ENCODE measurements around the gene PLA2G10.
"Not testable (repeated sequence)": the region's sequence is repeated elsewhere in the genome, so short reads cannot be mapped to it uniquely, and the experiment has no call there.

Gene PLA2G10, protein sequence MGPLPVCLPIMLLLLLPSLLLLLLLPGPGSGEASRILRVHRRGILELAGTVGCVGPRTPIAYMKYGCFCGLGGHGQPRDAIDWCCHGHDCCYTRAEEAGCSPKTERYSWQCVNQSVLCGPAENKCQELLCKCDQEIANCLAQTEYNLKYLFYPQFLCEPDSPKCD

DNA sequence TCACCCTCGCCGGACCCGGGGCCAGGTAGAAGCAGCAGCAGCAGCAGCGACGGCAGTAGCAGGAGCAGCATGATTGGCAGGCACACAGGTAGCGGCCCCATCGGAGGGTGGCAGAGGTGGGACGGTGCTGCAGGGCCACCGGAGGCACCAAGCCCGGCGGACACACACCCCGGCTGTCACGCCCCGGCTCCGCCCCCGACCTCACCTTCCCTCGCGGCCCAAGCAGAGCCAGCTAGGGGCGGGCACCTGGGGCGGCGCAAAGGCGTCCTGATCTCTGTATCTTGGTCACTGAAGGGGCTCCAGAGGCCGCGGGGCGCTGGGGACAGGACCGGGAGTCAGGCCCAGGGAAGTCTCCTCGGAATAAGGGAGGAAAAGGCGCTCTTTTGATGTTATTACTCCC is at the start of gene PLA2G10:
Gene PLA2G10, minus strand, starts transcription at position 180 of the 400 bp plus-strand sequence. Its CDS starts 79 bp downstream, at position 101.
- not testable (repeated sequence) for DNase-seq (ENCODE audit: low spot score)

DNA sequence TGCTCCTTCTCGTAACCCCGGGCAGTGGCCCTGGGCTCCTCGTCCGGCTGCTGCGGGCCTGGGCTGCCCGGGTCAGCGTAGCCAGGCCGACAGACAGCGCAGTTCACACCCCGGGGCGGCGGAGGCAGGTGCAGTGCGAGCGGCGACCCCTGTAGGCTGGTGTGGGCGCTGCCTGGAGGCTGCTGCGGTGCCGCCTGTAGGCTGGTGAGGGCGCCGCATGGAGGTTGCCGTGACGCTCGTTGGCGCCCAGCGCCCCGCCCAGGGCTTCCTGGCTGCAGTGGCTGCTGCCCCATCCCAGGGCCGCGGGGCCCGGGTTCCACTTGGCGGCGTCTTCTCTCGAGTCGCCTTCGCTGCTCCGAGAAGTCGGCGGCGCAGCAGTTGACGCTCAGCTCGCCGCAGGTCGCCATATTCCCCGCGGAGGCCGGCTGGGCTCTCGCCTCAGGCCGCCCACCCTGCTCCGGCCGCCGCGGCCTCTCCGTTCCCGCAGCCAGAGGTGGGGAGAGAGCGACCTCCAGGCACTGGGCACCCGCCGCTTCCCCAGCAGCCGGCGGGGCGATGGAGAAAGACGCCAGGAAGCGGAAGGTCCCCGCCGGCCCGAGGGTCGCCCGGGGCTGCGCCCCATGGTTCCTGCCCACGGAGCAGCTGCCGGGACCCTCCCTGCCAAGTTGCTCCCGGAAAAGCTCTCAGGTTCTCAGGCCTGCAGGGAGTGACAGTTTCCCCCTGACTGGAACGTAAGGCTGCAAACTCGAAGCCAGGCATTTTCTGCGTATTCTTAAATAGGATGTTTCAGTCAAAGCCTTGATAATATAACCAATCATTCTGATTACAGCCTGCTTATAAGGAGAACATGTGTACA is 48.4 kb upstream of the PLA2G10 start, which contains the start of gene NPIPA2:
Gene NPIPA2, plus strand, starts transcription at position 261 of the 856 bp plus-strand sequence. CDS start 5,533 bp downstream, outside the sequence.
- not testable (repeated sequence) for DNase-seq (ENCODE audit: low spot score)

DNA sequence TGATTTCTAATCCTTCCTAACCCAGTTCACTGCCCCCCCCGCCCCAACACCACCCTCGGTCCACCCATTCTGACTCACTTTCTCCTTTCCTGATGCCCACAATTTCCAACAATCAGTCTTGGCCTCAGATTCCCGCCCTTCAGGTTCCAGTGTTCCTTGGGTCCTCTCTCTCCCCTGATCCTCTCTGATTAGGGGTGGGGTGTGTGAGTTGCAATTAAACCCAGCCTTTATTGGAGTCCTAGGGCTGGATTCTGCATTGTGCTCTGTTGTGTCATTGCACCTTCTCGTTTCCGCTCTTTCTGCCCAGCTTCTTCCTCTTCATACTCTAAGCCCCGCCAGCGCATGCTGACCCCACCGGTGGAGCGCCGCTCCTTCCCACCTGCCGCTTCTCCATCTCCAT is 47.7 kb upstream of the PLA2G10 start:
- not testable (repeated sequence) for DNase-seq (ENCODE audit: low spot score)

DNA sequence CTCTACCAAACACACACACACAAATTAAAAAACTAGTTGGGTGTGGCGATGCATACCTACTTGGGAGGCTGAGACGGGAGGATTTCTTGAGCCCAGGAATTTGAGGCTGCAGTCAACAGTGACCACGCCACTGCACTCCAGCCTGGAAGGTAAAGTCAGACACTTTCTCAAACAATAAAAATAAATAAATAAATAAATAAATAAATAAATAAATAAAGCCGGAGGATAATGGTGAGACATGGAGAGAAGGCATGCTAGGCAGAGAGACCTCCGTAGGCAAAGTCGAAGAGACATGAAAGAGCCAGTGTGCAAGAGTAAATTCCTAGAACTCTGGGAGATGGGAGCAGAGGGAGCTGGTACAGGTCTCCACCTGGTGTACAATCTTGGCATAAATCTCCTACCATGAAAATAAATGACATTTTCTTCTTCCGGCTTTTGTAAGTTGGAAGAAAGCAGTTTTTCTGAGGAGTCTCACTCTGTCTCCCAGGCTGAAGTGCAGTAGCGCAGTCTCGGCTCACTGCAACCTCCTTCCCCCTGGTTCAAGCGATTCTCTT is 46.8 kb upstream of the PLA2G10 start:
- DNase-seq (ENCODE audit: low spot score), result not testable (repeated sequence)

DNA sequence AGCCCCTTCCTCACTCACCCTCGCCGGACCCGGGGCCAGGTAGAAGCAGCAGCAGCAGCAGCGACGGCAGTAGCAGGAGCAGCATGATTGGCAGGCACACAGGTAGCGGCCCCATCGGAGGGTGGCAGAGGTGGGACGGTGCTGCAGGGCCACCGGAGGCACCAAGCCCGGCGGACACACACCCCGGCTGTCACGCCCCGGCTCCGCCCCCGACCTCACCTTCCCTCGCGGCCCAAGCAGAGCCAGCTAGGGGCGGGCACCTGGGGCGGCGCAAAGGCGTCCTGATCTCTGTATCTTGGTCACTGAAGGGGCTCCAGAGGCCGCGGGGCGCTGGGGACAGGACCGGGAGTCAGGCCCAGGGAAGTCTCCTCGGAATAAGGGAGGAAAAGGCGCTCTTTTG is 39.1 kb upstream of the PLA2G10 start:
- DNase-seq (ENCODE audit: low spot score), result not testable (repeated sequence)

DNA sequence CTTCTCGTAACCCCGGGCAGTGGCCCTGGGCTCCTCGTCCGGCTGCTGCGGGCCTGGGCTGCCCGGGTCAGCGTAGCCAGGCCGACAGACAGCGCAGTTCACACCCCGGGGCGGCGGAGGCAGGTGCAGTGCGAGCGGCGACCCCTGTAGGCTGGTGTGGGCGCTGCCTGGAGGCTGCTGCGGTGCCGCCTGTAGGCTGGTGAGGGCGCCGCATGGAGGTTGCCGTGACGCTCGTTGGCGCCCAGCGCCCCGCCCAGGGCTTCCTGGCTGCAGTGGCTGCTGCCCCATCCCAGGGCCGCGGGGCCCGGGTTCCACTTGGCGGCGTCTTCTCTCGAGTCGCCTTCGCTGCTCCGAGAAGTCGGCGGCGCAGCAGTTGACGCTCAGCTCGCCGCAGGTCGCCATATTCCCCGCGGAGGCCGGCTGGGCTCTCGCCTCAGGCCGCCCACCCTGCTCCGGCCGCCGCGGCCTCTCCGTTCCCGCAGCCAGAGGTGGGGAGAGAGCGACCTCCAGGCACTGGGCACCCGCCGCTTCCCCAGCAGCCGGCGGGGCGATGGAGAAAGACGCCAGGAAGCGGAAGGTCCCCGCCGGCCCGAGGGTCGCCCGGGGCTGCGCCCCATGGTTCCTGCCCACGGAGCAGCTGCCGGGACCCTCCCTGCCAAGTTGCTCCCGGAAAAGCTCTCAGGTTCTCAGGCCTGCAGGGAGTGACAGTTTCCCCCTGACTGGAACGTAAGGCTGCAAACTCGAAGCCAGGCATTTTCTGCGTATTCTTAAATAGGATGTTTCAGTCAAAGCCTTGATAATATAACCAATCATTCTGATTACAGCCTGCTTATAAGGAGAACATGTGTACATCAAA is 9.3 kb upstream of the PLA2G10 start, which contains the start of gene NPIPA3:
Gene NPIPA3, plus strand, starts transcription at position 256 of the 856 bp plus-strand sequence. CDS start 5,533 bp downstream, outside the sequence.
- DNase-seq (ENCODE audit: low spot score), result not testable (repeated sequence)

DNA sequence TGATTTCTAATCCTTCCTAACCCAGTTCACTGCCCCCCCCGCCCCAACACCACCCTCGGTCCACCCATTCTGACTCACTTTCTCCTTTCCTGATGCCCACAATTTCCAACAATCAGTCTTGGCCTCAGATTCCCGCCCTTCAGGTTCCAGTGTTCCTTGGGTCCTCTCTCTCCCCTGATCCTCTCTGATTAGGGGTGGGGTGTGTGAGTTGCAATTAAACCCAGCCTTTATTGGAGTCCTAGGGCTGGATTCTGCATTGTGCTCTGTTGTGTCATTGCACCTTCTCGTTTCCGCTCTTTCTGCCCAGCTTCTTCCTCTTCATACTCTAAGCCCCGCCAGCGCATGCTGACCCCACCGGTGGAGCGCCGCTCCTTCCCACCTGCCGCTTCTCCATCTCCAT is 8.6 kb upstream of the PLA2G10 start:
- not testable (repeated sequence) for DNase-seq (ENCODE audit: low spot score)

DNA sequence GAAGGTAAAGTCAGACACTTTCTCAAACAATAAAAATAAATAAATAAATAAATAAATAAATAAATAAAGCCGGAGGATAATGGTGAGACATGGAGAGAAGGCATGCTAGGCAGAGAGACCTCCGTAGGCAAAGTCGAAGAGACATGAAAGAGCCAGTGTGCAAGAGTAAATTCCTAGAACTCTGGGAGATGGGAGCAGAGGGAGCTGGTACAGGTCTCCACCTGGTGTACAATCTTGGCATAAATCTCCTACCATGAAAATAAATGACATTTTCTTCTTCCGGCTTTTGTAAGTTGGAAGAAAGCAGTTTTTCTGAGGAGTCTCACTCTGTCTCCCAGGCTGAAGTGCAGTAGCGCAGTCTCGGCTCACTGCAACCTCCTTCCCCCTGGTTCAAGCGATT is 7.8 kb upstream of the PLA2G10 start:
- not testable (repeated sequence) for DNase-seq (ENCODE audit: low spot score)

DNA sequence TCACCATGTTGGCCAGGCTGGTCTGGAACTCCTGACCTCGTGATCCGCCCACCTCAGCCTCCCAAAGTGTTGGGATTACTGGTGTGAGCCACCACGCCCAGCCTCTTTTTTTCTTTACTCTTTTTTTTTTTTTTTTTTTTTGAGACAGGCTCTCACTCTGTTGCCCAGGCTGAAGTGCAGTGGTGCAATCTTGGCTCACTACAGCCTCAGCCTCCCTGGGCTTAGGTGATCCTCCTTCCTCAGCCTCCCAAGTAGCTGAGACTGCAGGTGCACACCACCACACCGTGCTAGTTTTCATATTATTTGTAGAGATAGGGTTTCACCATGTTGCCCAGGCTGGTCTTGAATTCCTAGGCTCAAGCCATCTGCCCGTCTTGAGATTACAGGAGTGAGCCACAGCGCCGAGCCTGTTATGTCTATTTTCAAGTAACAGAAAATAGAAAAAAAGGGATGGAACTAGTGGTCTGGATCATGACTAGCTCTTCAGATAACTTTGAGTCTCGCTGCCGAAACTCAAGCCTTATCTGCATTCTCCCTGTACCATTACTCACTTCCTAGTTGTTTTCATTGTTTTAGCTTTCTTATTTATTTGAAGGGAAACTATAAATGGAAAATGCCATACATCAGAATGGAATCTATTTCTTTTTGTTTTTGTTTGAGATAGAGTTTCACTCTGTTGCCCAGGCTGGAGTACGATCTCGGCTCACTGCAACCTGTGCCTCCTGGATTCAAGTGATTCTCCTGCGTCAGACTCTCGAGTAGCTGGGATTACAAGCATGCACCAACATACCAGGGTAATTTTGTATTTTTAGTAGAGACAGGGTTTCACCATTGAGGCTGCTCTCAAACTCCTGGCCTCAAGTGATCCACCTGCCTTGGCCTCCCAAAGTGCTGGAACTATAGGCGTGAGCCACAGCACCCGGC is 8.0 kb downstream of the PLA2G10 start:
- DNase-seq (ENCODE audit: low spot score), result not testable (repeated sequence)

DNA sequence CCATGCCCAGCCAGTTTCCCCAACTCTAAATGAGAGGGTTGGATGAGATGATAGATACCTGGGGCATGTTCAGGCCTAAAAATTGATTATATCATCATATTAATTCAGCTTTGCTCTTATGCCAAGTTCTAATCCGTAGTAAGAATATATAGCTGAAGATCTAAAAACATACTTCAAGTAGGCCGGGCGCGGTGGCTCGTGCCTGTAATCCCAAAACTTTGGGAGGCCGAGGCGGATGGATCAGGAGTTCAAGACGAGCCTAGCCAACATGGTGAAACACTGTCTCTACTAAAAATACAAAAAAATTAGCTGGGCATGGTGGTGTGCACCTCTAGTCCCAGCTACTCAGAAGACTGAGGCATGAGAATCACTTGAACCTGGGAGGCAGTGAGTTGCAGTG is 12.0 kb downstream of the PLA2G10 start:
- DNase-seq (ENCODE audit: low spot score), result no peak

DNA sequence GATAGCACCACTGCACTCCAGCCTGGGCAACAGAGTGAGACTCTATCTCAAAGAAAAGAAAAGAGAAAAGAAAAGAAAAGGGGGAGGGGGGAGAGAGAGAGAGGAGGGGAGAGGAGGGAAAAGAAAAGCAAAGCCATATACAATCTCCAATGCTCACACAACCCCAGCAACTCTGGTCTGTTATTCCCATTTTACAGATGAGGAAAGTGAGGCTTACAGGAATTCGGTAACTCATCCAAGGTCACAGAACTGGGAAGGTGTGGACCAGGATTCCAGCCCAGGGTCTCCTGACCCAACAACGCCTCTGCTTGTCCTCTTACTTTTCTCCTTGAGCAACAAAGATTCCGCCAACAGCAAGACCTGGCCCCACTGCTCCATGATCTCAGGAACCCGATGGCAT is 13.0 kb downstream of the PLA2G10 start:
- no peak for DNase-seq (ENCODE audit: low spot score)

DNA sequence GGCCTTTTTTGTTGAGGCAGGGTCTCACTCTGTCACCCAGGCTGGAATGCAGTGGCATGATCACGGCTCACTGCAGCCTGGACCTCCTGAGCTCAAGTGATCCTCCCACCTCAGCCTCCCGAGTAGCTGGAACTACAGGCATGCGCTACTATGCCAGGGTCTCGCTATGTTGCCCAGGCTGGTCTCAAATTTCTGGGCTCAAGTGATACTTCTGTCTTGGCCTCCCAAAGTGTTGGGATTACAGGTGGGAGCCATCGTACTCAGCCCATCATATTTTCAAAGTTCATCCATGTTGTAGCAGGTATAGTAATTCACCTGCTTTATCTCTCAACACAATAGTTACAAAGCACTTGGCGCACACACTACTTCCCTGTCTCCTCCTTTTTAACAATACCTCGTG is 13.7 kb downstream of the PLA2G10 start:
- DNase-seq (ENCODE audit: low spot score), result not testable (repeated sequence)

DNA sequence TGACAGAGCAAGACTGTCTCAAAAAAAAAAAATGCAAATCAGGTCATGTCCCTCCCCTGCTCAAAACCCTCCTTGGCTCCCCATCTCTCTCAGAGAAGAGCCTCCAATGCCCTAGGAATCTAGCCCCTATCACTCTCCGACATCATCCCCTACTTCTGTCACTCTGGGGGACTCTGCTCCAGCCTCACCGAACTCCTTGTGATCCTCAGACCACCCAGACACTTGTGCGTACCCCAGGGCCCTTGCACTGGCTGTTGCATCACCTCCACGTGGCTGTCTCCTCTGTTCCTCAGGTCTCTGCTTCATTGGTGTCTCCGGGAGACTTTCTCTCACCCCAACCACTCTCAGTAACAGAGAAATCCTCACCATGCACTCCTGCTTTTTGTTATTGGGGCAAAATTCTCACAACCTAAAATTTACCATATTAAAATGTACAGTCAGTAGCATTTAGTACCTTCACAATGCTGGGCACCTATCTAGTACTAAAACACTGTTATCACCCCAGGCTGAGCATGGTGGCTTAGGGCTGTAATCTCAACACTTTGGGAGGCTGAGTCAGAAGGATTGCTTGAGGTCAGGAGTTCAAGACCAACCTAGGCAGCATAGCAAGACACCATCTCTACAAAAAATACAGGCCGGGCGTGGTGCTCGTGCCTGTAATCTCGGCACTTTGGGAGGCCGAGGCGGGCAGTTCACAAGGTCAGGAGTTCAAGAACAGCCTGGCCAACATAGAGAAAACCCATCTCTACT is 15.2 kb downstream of the PLA2G10 start:
- no peak for DNase-seq (ENCODE audit: low spot score)

DNA sequence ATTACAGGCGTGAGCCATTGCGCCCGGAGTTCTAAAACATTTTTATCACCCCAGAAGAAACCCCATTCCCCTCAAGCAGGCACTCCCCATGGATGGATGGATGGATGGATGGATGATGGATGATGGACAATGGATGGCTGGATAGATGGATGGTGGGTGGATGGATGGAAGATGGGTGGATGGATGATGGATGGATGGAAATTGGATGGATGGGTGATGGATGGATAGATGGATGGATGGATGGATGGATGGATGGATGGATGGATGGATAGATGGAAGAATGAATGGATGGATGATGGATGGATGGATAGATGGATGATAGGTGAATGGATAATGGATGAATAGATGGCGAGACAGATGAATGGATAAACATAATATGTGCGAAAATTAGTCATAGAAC is 16.5 kb downstream of the PLA2G10 start:
- DNase-seq (ENCODE audit: low spot score), result no peak

DNA sequence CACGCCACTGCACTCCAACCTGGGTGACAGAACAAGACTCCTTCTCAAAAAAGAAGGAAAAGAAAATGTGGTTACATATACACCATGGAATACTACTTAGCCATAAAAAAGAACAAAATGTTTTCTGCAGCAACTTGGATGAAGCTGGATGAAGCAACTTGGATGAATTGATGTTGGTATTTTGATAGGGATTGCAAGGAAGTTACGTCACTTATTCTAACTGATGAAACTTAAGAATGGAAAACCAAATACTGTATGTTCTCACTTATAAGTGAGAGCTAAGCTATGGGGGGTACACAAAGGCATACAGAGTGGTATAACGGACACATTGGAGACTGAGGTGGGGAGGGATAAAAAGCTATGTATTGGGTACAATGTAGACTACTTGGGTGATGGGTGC is 17.5 kb downstream of the PLA2G10 start:
- no peak for DNase-seq (ENCODE audit: low spot score)

DNA sequence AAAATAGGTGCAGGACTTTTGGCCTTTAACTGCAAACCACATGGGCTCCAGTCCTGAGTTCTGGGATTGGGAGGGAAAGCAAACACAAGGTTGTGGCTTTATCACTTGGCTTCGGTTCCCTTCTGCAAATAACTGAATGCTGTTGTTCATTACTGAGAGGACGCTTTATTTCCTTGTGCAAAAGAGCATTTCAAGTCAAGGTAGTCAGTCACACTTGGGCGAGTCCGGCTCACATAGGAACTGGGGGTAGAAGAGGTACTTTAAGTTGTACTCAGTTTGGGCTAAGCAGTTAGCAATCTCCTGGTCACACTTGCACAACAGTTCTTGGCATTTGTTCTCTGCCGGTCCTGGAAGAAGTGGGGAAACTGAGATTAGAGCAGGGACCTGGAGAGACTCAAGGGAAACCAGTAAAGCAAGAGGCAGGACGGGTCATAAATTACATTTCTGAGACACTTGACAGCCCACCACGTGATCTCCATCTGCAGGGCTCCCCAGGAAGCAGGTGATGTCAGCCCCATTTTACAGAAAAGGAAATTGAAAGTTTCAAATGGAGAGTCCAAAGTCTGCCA is 21.6 kb downstream of the PLA2G10 start:
- no peak for DNase-seq (ENCODE audit: low spot score)

DNA sequence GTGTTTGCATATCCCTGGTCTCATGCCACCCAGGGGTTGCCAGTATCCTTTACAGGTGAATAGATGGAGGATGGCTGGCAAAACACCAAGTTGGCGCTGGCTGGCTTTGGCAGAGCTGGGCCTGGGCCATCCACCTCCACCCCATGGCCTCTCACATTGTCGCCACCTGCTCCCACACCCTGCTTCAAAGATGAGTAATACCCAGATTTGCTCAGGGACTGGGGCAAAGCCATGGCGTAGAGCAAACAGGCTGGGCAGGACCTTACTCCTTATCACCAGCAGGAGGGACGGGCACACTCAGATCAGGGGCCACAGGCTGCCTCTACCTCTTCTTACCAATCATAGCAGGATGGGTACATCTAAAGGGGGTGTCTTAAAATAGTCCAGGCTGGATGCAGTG is 24.3 kb downstream of the PLA2G10 start:
- no peak for DNase-seq (ENCODE audit: low spot score)

DNA sequence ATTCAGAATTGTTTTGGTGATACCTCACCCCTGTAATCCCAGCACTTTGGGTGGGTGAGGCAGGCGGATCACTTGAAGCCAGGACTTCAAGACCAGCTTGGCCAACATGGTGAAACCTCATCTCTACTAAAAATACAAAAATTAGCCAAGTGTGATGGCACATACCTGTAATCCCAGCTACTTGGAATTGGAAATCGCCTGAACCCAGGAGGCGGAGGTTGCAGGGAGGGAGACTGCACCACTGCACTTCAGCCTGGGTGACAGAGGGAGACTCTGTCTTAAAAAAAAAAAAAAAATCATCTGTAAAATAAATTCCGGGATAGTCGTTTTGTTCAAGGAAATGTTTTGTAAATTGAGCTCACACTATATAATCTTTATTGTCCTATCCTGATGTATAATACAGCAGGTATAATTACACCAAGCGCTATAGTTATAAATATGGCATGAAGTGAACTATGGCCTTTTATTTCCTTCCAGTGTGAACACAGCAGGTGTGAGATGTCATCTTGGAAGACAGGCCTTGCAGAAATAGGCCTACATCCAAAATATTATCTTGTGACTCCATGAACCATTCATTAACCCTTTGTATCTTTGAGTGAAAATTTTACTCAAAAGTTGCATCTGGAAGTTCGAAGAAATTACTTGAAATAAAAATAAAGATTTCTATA is 25.4 kb downstream of the PLA2G10 start:
- DNase-seq (ENCODE audit: low spot score), result no peak

All from SW480 (cell line).